HG03135 (cell line): ENCODE results near the gene ARID5B.
A peak's percentile ranks its signal among the peaks of the same experiment; 100 is the strongest.

Source experiments
- ATAC-seq: cut with Tn5 transposase; IDR thresholded peaks from one replicate; pipeline ENCODE4 v1.9.1; 2021; ENCODE audit warnings: mild to moderate bottlenecking, moderate library complexity; ENCODE audit not compliant: unreplicated experiment

The ARID5B gene

GRCh38 chr10:61902445-61903220, 1.1 kb downstream of the ARID5B start:
- ATAC-seq: peak; percentile 14

GRCh38 chr10:61903221-61903927, 1.9 kb downstream of the ARID5B start:
- ATAC-seq: peak; percentile 43

GRCh38 chr10:61903928-61904344, 2.4 kb downstream of the ARID5B start:
- ATAC-seq: no peak

- peak; percentile 40 for ATAC-seq
Measured at GRCh38 chr10:61904733-61905725, 3.5 kb downstream of the ARID5B start.

GRCh38 chr10:61905837-61906561, 4.5 kb downstream of the ARID5B start:
- ATAC-seq: no peak

GRCh38 chr10:61906562-61906901, 5.0 kb downstream of the ARID5B start:
- ATAC-seq: no peak

GRCh38 chr10:61907011-61907410, 5.5 kb downstream of the ARID5B start:
- no peak for ATAC-seq

- no peak for ATAC-seq
Measured at GRCh38 chr10:61907587-61907986, 6.1 kb downstream of the ARID5B start.

GRCh38 chr10:61910226-61910805, 8.8 kb downstream of the ARID5B start:
- ATAC-seq: no peak

- ATAC-seq: no peak
Measured at GRCh38 chr10:61910894-61911293, 9.4 kb downstream of the ARID5B start.

GRCh38 chr10:61911425-61911824, 9.9 kb downstream of the ARID5B start:
- no peak for ATAC-seq

GRCh38 chr10:61912981-61913380, 11.5 kb downstream of the ARID5B start:
- no peak for ATAC-seq

- no peak for ATAC-seq
Measured at GRCh38 chr10:61918140-61918539, 16.6 kb downstream of the ARID5B start.

- ATAC-seq: no peak
Measured at GRCh38 chr10:61918989-61919388, 17.5 kb downstream of the ARID5B start.

GRCh38 chr10:61919646-61920215, 18.2 kb downstream of the ARID5B start:
- ATAC-seq: no peak

GRCh38 chr10:61921143-61921542, 19.6 kb downstream of the ARID5B start:
- ATAC-seq: no peak

- ATAC-seq: no peak
Measured at GRCh38 chr10:61923210-61923949, 21.9 kb downstream of the ARID5B start.

- ATAC-seq: no peak
Measured at GRCh38 chr10:61923950-61924274, 22.4 kb downstream of the ARID5B start.

- no peak for ATAC-seq
Measured at GRCh38 chr10:61929555-61929954, 28.1 kb downstream of the ARID5B start.
